ENCODE measurements around the gene SERPINB3. TPM values are rescaled to one million over a fixed set of nuclear protein-coding genes. Genes with fewer than 3 reads are reported as not detected.

SERPINB3 gene
- total and polyA plus RNA-seq, 2 of the 13 experiments (the other 11 are each of a cell fraction or from before 2014, with no cell fraction given) = not detected

- intact Hi-C loops (cut with micrococcal nuclease; ENCODE audit: unreplicated experiment) (no loop called here), in situ Hi-C loops (cut with HindIII; ENCODE audit: extremely low pct_ligation_motif_present, low pct_unique_long_range_greater_than_20kb) (no loop called here)
- H3K27ac ChIP-seq (ENCODE audit: extremely low read length, insufficient read depth, low read length) = no peak overlapping the region
- BruUV-seq (replicated peaks) = no TSS peak
- H3K9ac ChIP-seq (ENCODE audit: insufficient read depth, low read depth, low read length) = no peak overlapping the region
- no peak for FAIRE-seq
- 6% methylated on average over 2 of the region's 2 CpGs for WGBS (ENCODE audit: low lambda C conversion rate)
- no peaks in the 10 kb centered on the region for H4K20me1 ChIP-seq (ENCODE audit: insufficient read depth, low read length)
- H3K79me2 ChIP-seq (ENCODE audit: insufficient read depth, low read length) = no peaks in the 10 kb centered on the region
- no peak overlapping the region; a peak in 1 of 6 replicates for H3K4me3 ChIP-seq (replicated peaks in 1 of 3; ENCODE audit: insufficient read depth in 1 of 3, low read depth in 2 of 3, low read length in 3 of 3)
- peak; percentile 91 for ATAC-seq
- peak; percentile 6 for DNase-seq (ENCODE audit: low spot score)
- no peaks in the 10 kb centered on the region for H3K27me3 ChIP-seq (ENCODE audit: control insufficient read depth in 1 of 2, insufficient read depth in 2 of 2, low read length in 2 of 2)
- H2AFZ ChIP-seq (ENCODE audit: low read length) = no peak overlapping the region
- H3K36me3 ChIP-seq (replicated peaks in 1 of 2; ENCODE audit: control insufficient read depth in 1 of 2, insufficient read depth in 2 of 2, low read length in 2 of 2) = no peaks in the 10 kb centered on the region
- peak overlapping the region; percentile 39 for H3K4me2 ChIP-seq (ENCODE audit: low read depth, low read length)
- POLR2A ChIA-PET = no interaction called here
- no peaks in the 10 kb centered on the region for H3K9me3 ChIP-seq (ENCODE audit: low read length)
- TF ChIP-seq HNF4A (CRISPR knock-in tag; IDR thresholded peaks at IDR 0.05) = peak; percentile 67; the same call in 1 of the 2 replicates
- TF ChIP-seq NCOR1 (IDR thresholded peaks at IDR 0.05; ENCODE audit: borderline replicate concordance, low read length) = peak; percentile 29; the same call in 1 of the 2 replicates
- TF ChIP-seq RFX3 (CRISPR knock-in tag; IDR thresholded peaks at IDR 0.05) = no peak
- TF ChIP-seq MIXL1 (CRISPR knock-in tag; IDR thresholded peaks at IDR 0.05) = 0 out of 2 replicates have a peak, but pooled peaks have one; percentile 35
- peak; percentile 68 for TF ChIP-seq HNF4G (IDR thresholded peaks at IDR 0.05; ENCODE audit: borderline replicate concordance, low read depth, low read length)
- no peak for TF ChIP-seq HNF4G (CRISPR knock-in tag; IDR thresholded peaks at IDR 0.05; ENCODE audit: borderline replicate concordance, low read depth)
- H3K4me1 ChIP-seq (ENCODE audit: insufficient read depth, low read length) = peaks cover 22% of the 10 kb centered on the region
- CTCF ChIA-PET (ENCODE audit: low intra/inter-chr PET ratio, low total read pairs) = no interaction called here
Measured at GRCh38 chr18:63681449-63682340, 20.0 kb upstream of the SERPINB3 start.

DNA sequence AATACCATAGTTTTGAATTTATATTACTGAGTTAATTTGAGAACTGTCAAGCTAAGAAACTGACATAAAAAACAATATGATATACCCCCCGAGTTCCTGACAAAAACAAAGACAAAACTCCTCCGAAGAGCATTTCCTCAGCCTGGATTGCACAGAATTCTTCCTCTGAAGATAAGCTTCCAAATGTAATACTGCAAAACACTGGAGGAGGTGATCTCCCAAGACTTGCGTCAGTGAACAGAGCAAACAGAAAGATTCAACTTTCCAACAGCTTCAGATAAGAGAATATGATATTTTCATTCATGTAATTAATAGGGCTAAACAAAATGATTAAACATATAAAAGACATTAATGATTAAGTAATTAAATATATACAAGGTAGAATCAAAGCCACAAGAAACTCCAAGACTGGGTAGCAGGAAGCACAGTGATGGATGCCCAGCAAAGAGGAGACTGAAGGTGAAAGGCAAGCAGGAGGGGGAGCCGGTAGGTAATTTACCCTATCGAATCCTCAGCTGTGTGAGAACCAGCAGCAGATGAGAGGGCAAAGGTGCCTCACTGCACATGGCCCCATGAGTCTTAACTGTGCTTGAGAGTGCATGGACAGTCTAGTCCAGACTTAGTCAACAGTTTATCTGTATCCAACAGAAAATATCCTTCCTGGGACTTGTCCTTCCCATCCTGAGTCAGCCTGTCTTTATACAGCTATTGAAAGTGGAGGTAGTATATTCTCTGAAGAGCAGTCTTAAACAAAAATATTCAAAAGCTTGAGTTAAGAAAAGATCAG, 18.3 kb upstream of the SERPINB3 start:
- no peak for ATAC-seq
- TF ChIP-seq NCOR1 (IDR thresholded peaks at IDR 0.05; ENCODE audit: borderline replicate concordance, low read length) (no peak), KLF9 (CRISPR knock-in tag; IDR thresholded peaks at IDR 0.05; ENCODE audit: low read depth) (no peak), U2AF2 (IDR thresholded peaks at IDR 0.05; ENCODE audit: low read depth, low read length) (no peak), GTF2F1 (IDR thresholded peaks at IDR 0.05; ENCODE audit: low read length) (no peak), JARID2 (CRISPR knock-in tag; IDR thresholded peaks at IDR 0.05; ENCODE audit: insufficient replicate concordance) (no peak), FLYWCH1 (CRISPR knock-in tag; IDR thresholded peaks at IDR 0.05) (no peak), FOXP1 (IDR thresholded peaks at IDR 0.05) (no peak), FOXP1 (CRISPR knock-in tag; IDR thresholded peaks at IDR 0.05) (no peak), ZNF3 (CRISPR knock-in tag; IDR thresholded peaks at IDR 0.05) (no peak)
- TF ChIP-seq, protein P1, sequence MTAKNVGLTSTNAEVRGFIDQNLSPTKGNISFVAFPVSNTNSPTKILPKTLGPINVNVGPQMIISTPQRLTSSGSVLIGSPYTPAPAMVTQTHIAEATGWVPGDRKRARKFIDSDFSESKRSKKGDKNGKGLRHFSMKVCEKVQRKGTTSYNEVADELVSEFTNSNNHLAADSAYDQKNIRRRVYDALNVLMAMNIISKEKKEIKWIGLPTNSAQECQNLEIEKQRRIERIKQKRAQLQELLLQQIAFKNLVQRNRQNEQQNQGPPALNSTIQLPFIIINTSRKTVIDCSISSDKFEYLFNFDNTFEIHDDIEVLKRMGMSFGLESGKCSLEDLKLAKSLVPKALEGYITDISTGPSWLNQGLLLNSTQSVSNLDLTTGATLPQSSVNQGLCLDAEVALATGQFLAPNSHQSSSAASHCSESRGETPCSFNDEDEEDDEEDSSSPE (CRISPR knock-in tag; IDR thresholded peaks at IDR 0.05) = no peak

More for the DNA sequence above, 18.3 kb upstream of the SERPINB3 start:
- DNase-seq (ENCODE audit: low spot score) = no peak
- no peak overlapping the region for H3K27ac ChIP-seq (ENCODE audit: extremely low read length, insufficient read depth, low read length)
- no peaks in the 10 kb centered on the region for H3K36me3 ChIP-seq (replicated peaks in 1 of 2; ENCODE audit: control insufficient read depth in 1 of 2, insufficient read depth in 2 of 2, low read length in 2 of 2)
- 54% methylated on average over 5 of the region's 5 CpGs for WGBS (ENCODE audit: low lambda C conversion rate)
- intact Hi-C loops (cut with micrococcal nuclease; ENCODE audit: unreplicated experiment) (no loop called here), in situ Hi-C loops (cut with HindIII; ENCODE audit: extremely low pct_ligation_motif_present, low pct_unique_long_range_greater_than_20kb) (no loop called here)
- no peaks in the 10 kb centered on the region for H4K20me1 ChIP-seq (ENCODE audit: insufficient read depth, low read length)
- H3K9me3 ChIP-seq (ENCODE audit: low read length) = no peaks in the 10 kb centered on the region
- no peak overlapping the region for H3K9ac ChIP-seq (ENCODE audit: insufficient read depth, low read depth, low read length)
- no peak overlapping the region for H2AFZ ChIP-seq (ENCODE audit: low read length)
- ChIA-PET CTCF (ENCODE audit: low intra/inter-chr PET ratio, low total read pairs) (no interaction called here), POLR2A (no interaction called here)
- no TSS peak for BruUV-seq (replicated peaks)
- H3K4me3 ChIP-seq (replicated peaks in 1 of 3; ENCODE audit: insufficient read depth in 1 of 3, low read depth in 2 of 3, low read length in 3 of 3) = no peak overlapping the region
- no peaks in the 10 kb centered on the region for H3K27me3 ChIP-seq (ENCODE audit: control insufficient read depth in 1 of 2, insufficient read depth in 2 of 2, low read length in 2 of 2)
- peaks cover 22% of the 10 kb centered on the region for H3K4me1 ChIP-seq (ENCODE audit: insufficient read depth, low read length)
- no peaks in the 10 kb centered on the region for H3K79me2 ChIP-seq (ENCODE audit: insufficient read depth, low read length)
- no peak overlapping the region for H3K4me2 ChIP-seq (ENCODE audit: low read depth, low read length)
- FAIRE-seq = no peak
